CD4-positive, alpha-beta T cell (primary cell): ENCODE results near the gene SQSTM1. TPM values are rescaled to one million over a fixed set of nuclear protein-coding genes. Genes with fewer than 3 reads are reported as not detected.

Experiments
- ATAC-seq: fragments of 200-7000 bp; cut with Tn5 transposase; one replicate; pipeline ENCODE4 v1.10.0; 2022; ENCODE audit warnings: mild to moderate bottlenecking; ENCODE audit not compliant: poor library complexity
- CTCF ChIA-PET: fragments of 350-600 bp; sonication (Branson Sonifier 250); formaldehyde crosslinking; loops from one replicate; lab custom pipeline; 2021; ENCODE audit warnings: antibody characterized with exemption, inconsistent platforms; lab: Charles Lee
- POLR2A ChIA-PET: fragments of 350-600 bp; sonication (Branson Sonifier 250); formaldehyde crosslinking; loops from one replicate; lab custom pipeline; 2021; ENCODE audit warnings: antibody characterized with exemption, inconsistent platforms; lab: Charles Lee
- DNase-seq, 14 experiments: peaks; one replicate each; pipeline ENCODE4 v3.0.0-alpha.2; 2013 to 2020; ENCODE audit warnings: mixed read lengths in 2 of 14
- H3K27ac ChIP-seq, 2 donors: one replicate each; pipeline versions ENCODE4 v1.5.1 to v1.7.0; 2013; ENCODE audit warnings: low read length in 2 of 2, low read depth in 1 of 2, mild to moderate bottlenecking in 1 of 2
- H3K27me3 ChIP-seq, 2 experiments: 1 replicate in 1 of 2; 2 replicates in 1 of 2; pipeline versions ENCODE4 v1.6.1 to v1.7.0; 2013; ENCODE audit warnings: low read length in 2 of 2, control low read depth in 1 of 2, mild to moderate bottlenecking in 1 of 2, moderate library complexity in 1 of 2; ENCODE audit not compliant: insufficient read depth in 2 of 2, control insufficient read depth in 1 of 2
- H3K36me3 ChIP-seq: one replicate; pipeline ENCODE4 v1.6.1; 2013; ENCODE audit warnings: low read length, control low read depth; ENCODE audit not compliant: insufficient read depth
- H3K4me1 ChIP-seq: one replicate; pipeline ENCODE4 v1.6.1; 2013; ENCODE audit warnings: low read length, control low read depth; ENCODE audit not compliant: insufficient read depth
- H3K4me3 ChIP-seq: one replicate; pipeline ENCODE4 v1.5.1; 2013; ENCODE audit warnings: mild to moderate bottlenecking, low read length, moderate library complexity
- H3K9me3 ChIP-seq, 2 experiments: 1 replicate in 1 of 2; 2 replicates in 1 of 2; pipeline versions ENCODE4 v1.6.1 to v1.7.0; 2013; ENCODE audit warnings: low read length in 2 of 2, mild to moderate bottlenecking in 2 of 2, control low read depth in 1 of 2, moderate library complexity in 1 of 2; ENCODE audit not compliant: control insufficient read depth in 1 of 2, insufficient read depth in 1 of 2
- H3K27ac Mint-ChIP-seq: one replicate; pipeline ENCODE4 v1.8.0; 2020; ENCODE audit warnings: mixed read lengths
- H3K27me3 Mint-ChIP-seq: one replicate; pipeline ENCODE4 v1.8.0; 2021; ENCODE audit warnings: mixed read lengths
- H3K36me3 Mint-ChIP-seq: one replicate; pipeline ENCODE4 v1.8.0; 2021; ENCODE audit warnings: low read depth, mixed read lengths
- H3K4me1 Mint-ChIP-seq: one replicate; pipeline ENCODE4 v1.8.0; 2021; ENCODE audit warnings: low read depth, mixed read lengths
- H3K4me3 Mint-ChIP-seq: one replicate; pipeline ENCODE4 v1.8.0; 2020; ENCODE audit warnings: mild to moderate bottlenecking, mixed read lengths
- H3K9me3 Mint-ChIP-seq: one replicate; pipeline ENCODE4 v1.8.0; 2020; ENCODE audit warnings: mixed read lengths
- CTCF ChIP-seq: fragments of 200-600 bp; IDR thresholded peaks from one replicate; pipeline ENCODE4 v1.8.0; 2022; ENCODE audit warnings: antibody characterized with exemption, mild to moderate bottlenecking
- intact Hi-C, 2 experiments: fragments of 100-400 bp; cut with DNase I in 1 of 2; cut with micrococcal nuclease in 1 of 2; formaldehyde crosslinking; loops; one replicate each; pipeline versions ENCODE4 v1.15.1 to v1.9.0; 2023 to 2025; cut with DNase I, micrococcal nuclease
- total RNA-seq, 174 experiments: library from RNA in 2 of 174; stranded (reverse) in 2 of 174; gene quantifications; one replicate each; pipeline ENCODE4 v1.2.3 and lab custom pipeline; 2021 to 2026

SQSTM1 gene
- total RNA-seq, 2 experiments from 2014 or later: 260 to 267 TPM

GRCh38 chr5:179874136-179874535, 53.4 kb downstream of the SQSTM1 start:
- Mint-ChIP-seq H3K36me3 (peaks cover 49% of the 10 kb centered on the region), H3K4me1 (no peaks in the 10 kb centered on the region), H3K9me3 (no peaks in the 10 kb centered on the region), H3K27me3 (no peaks in the 10 kb centered on the region), H3K4me3 (no peak overlapping the region), H3K27ac (no peak overlapping the region)
- no peaks in the 10 kb centered on the region for H3K27me3 ChIP-seq
- H3K4me1 ChIP-seq: no peaks in the 10 kb centered on the region
- no peak for TF ChIP-seq CTCF
- intact Hi-C loops: no loop called here
- CTCF ChIA-PET: no interaction called here
- ATAC-seq (no peak), DNase-seq (no peak)
- POLR2A ChIA-PET: no interaction called here
- H3K36me3 ChIP-seq: peaks cover 70% of the 10 kb centered on the region
- no peak overlapping the region for H3K4me3 ChIP-seq
- no peaks in the 10 kb centered on the region for H3K9me3 ChIP-seq
- H3K27ac ChIP-seq: no peak overlapping the region

- no peak overlapping the region for H3K4me3 Mint-ChIP-seq
- no peak for DNase-seq
- Histone ChIP-seq H3K4me3 (no peak overlapping the region), H3K4me1 (no peaks in the 10 kb centered on the region), H3K27ac (no peak overlapping the region), H3K27me3 (no peaks in the 10 kb centered on the region), H3K9me3 (no peaks in the 10 kb centered on the region), H3K36me3 (peaks cover 69% of the 10 kb centered on the region)
- H3K27me3 Mint-ChIP-seq: no peaks in the 10 kb centered on the region
- ATAC-seq: no peak
- no peak for TF ChIP-seq CTCF
- intact Hi-C loops: no loop called here
- CTCF ChIA-PET: no interaction called here
- POLR2A ChIA-PET: no interaction called here
- peaks cover 49% of the 10 kb centered on the region for H3K36me3 Mint-ChIP-seq
- no peak overlapping the region for H3K27ac Mint-ChIP-seq
- H3K4me1 Mint-ChIP-seq: no peaks in the 10 kb centered on the region
- no peaks in the 10 kb centered on the region for H3K9me3 Mint-ChIP-seq
Measured at GRCh38 chr5:179874536-179875292, 54.0 kb downstream of the SQSTM1 start.

GRCh38 chr5:179875741-179876609, 55.3 kb downstream of the SQSTM1 start:
- Histone ChIP-seq H3K4me1 (no peaks in the 10 kb centered on the region), H3K4me3 (no peak overlapping the region), H3K9me3 (no peaks in the 10 kb centered on the region), H3K27me3 (no peaks in the 10 kb centered on the region), H3K36me3 (peaks cover 61% of the 10 kb centered on the region), H3K27ac (no peak overlapping the region)
- H3K4me1 Mint-ChIP-seq: no peaks in the 10 kb centered on the region
- DNase-seq (no peak), ATAC-seq (no peak)
- H3K27ac Mint-ChIP-seq: no peak overlapping the region
- H3K9me3 Mint-ChIP-seq: no peaks in the 10 kb centered on the region
- CTCF ChIA-PET: no interaction called here
- no peak for TF ChIP-seq CTCF
- H3K4me3 Mint-ChIP-seq: no peak overlapping the region
- H3K36me3 Mint-ChIP-seq: peaks cover 44% of the 10 kb centered on the region
- H3K27me3 Mint-ChIP-seq: no peaks in the 10 kb centered on the region
- intact Hi-C loops: no loop called here
- POLR2A ChIA-PET: no interaction called here
